Frontal cortex (tissue), 4 donors: Measurements from ENCODE around the gene HAAO. TPM values are rescaled to one million over a fixed set of nuclear protein-coding genes. Genes with fewer than 3 reads are reported as not detected.
"Not testable (repeated sequence)": the region's sequence is repeated elsewhere in the genome, so short reads cannot be mapped to it uniquely, and the experiment has no call there.

Source experiments
- DNase-seq, 2 donors: peaks; one replicate each; pipeline ENCODE4 v3.0.0; 2012; ENCODE audit warnings: low spot score in 2 of 2
- FAIRE-seq: peaks from 2 replicates; lab custom pipeline; 2012; peaks lifted over from hg19 to GRCh38; lab: Jason Lieb, UNC
- total RNA-seq: library from RNA; depleted of rRNA; stranded (reverse); fragments of >200 nt; gene quantifications from one replicate; pipeline ENCODE4 v1.2.3, GENCODE V29; 2014
- donor health status: control.
- donor health status: control.
- donor health status: control.

Gene HAAO
- 0.82 TPM for total RNA-seq

GRCh38 chr2:42792583-42793333, at the start of gene HAAO:
HAAO (minus strand) TSS chr2:42792583; CDS start chr2:42792536, 47 bp downstream.
- no peak for FAIRE-seq
- DNase-seq = peak; percentile 51

DNA sequence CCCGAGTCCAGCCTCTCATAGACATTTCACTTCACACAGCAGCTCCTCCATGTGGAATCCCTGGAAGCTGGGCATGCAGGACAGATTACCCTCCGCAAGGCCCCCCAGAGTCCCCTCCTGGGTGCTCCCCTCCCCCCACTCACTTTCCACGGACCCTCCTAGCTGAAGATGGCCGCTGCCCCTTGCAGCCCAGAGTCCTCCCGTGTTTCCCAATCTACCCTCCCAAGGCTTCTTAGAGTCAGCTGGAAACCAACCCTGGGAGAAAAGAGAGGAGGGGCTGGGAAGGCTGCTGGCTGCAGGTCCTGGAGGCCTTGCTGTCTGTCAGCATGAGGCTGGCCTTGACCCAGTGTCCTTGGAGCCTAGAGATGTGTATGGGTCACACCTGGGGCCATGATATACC, 49.0 kb upstream of the HAAO start:
- FAIRE-seq = no peak
- no peak for DNase-seq

- FAIRE-seq (no peak), DNase-seq (no peak)
Measured at GRCh38 chr2:42840760-42841159, 48.4 kb upstream of the HAAO start.

DNA sequence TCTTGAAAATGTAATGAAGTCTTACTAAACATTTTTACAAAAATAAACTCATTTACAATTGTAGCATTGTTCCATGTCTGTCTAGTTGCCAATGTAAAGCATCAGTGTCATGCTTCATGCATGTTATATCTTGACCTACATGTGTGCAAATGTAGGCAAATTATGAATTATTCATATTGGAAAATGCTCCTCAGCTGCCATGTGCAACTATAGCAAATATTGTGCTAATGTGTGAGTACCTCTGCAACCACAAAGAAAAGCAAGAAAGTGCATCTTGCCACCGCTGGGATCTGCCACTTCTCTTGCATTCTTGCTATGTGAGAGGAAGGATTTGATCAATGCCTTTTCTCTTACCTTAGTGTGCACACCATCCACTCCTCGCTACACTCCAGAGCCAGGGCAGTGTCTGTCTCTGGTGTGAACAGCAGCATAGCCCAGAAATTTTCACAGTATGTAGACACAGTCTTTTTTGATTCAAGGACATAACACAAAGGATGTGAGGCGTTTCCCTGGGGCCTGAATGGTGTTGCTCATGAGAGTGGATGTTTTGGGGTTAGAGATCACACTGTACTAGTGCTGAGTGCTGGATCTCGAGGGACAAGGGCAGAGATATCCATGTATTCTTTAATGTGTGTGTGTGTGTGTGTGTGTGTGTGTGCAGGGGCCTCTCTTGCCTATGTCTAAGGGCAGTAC, 47.6 kb upstream of the HAAO start:
- no peak for DNase-seq
- no peak for FAIRE-seq

DNA sequence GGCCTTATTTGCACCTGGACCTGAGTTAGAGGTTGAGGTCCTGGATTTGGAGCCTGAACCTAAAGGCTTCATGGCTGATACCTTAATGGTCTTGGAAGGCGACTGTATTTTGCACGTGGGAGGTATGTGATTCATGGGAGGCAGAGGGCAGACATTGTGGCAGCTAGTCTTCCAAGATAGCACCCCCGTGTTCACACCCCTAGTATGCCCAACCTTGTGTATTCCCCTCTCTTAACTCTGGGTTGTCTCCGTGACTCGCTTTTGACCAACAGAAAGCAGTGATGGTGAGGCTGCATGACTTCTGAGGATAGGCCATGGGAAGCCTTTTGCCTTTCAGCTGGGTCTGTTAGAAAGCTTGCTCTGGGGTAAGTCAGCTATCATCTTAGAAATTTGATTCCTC, 45.8 kb upstream of the HAAO start:
- FAIRE-seq (no peak), DNase-seq (no peak)

- FAIRE-seq (no peak), DNase-seq (no peak)
Measured at GRCh38 chr2:42835577-42836371, 43.4 kb upstream of the HAAO start.

DNA sequence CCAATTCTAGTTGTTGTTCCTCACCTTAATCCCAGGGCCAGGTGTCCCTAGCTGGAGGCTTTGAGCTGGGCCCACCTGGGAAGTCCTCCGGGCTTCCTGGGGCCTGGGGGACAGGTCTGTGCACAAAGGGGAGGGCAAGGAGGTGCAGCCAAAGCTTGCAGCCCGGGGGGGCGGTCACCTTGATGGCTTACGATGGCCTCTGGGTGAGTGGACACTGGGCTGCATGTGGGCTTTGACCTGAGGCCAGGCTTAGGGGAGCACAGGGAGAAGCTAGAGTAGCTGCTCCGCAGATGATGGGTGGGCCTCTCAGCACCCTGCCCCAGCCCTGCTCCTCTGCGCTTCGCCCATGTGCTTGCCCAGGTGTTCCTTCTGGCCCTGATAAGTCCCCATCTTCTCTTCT, 41.8 kb upstream of the HAAO start:
- no peak for FAIRE-seq
- no peak for DNase-seq

DNA sequence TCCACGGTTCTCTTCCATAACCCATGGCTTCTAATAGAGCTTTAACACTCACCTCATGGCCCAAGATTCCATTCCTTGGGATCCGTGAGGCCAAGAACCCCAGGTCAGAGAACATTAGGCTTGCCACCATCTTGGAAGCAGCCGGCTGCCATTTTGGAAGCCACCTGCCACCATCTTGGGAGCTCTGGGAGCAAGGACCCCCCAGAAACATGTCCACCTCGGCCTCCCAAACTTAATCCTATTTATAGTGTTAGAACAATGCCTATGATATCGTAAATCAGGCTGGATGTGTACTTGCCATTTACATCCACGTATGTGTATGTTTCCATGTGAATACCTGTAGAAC, 39.9 kb upstream of the HAAO start:
- DNase-seq (no peak), FAIRE-seq (no peak)

- FAIRE-seq, DNase-seq: not testable (repeated sequence)
Measured at GRCh38 chr2:42831575-42832288, 39.3 kb upstream of the HAAO start.

DNA sequence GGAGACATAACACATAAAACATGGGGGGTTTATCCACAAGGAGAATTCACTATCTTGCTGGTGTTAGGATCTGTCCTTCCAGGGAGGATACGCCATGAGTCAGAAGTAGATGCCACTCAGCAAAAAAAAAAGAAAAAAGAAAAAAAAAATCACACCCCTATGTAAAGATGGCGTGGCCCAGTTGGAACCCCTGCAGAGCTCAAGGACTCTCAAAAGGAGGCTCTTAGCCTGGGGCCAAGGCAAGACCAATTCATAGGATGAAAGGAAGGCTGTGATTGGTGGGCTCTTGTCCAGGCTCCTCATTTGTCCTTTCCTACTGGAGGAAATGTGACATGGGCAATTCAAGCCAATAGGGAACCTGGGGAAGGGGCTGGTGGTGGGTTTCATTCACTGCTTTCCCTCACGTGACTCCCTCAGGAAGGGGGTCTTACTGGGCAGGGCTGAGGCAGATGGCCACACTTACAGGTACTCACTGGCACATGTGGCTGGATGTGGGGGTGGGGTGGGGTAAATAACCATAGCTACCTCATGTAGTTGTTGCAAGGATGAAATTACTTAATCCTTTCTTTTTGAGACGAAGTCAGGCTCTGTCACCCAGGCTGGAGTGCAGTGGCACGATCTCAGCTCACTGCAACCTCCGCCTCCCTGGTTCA, 38.7 kb upstream of the HAAO start:
- DNase-seq (no peak), FAIRE-seq (no peak)

- DNase-seq (no peak), FAIRE-seq (no peak)
Measured at GRCh38 chr2:42829671-42830440, 37.5 kb upstream of the HAAO start.

DNA sequence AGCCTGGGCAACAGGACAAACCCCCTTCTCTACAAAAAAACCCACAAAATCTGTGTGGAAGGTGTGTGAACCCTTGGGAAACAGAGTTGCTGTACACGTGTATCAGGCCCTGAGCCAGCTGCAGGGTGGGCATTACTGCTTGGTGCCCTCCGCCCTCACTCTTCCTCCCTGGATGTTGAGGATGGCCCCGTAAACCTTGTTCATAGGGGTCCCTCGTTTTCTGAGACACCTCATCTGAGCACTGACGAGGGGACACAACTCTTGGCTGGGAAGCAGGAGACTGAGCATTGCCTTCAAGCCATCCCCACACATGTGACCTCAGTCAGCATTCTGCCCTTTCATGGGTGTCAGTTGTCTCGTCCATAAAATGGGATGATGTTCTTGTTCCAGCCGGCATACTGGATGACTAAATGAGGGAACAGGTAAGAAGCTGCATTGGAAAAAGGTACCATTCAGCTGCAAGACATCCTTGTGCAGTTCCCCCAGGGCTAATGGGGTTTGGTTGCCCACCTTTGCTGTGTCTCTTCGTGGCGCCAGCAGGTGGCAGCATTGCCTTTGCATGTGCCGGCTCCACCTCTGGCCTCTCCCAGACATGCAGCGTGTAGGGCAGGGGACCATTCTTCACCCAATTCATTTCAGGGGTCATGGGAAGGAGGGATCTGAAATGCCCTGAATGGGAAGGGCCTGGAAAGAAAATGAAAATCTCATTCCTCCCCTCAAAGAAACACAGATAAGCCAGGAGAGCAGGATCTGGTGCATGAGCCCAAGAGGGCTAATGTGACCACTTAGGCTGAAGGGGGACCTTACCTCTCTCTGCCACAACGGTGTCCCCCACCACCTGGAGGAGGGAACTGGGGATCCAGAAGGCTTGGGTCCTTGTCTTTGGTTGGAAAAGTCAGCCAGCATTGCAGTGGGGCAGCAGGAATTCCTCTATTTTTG, 36.4 kb upstream of the HAAO start:
- DNase-seq (peak; percentile 41 to 80), FAIRE-seq (no peak)

- FAIRE-seq = no peak
Measured at GRCh38 chr2:42827647-42828486, 35.5 kb upstream of the HAAO start.

DNA sequence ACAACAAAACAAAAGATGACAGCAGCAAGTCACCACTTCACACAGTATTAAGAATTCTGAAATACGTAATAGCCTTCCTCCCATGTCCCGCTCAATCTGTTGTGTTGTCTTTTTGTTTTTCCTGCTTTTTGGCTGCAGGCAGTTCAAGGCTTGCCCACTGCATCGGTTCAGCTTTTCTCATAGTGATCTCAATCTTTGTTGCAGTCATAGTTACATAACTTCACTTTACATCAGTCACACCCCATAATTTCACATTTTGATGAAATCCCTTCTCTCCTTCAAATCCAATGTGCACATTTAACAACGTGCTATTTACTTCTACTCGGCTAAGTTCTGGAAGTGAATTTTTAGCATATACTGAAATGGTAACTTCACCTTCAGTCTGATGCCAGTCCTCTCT, 33.8 kb upstream of the HAAO start:
- no peak for DNase-seq
- no peak for FAIRE-seq

More at GRCh38 chr2:42827647-42828486, 35.5 kb upstream of the HAAO start:
- peak; percentile 50 to 80 for DNase-seq

DNA sequence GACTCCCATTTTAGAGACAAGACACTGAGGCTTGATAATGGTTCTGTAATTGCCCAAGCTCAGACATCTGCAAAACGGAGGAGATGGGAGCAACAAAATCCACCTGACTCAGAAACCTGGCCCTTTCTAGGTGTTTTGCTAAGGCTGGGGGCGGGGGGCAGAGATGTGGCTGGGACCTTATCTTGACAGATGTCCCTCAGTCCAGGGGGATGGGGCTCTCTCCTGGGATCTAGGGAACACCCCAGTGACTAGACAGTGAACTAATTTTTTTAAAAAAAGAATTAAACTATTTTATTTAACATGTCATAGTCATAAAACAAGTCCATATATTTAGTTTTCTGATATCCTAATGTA, 32.0 kb upstream of the HAAO start:
- DNase-seq (no peak), FAIRE-seq (no peak)

GRCh38 chr2:42823744-42824453, 31.5 kb upstream of the HAAO start:
- DNase-seq (no peak), FAIRE-seq (no peak)
